Activated CD4-positive, alpha-beta T cell treated with anti-CD3 and anti-CD28 coated beads, Interleukin-2, amount 10 ng/mL, durations not matched to agents 24 days and 14 days (primary cell): ENCODE data around the gene ANKHD1. TPM values are rescaled to one million over a fixed set of nuclear protein-coding genes. Genes with fewer than 3 reads are reported as not detected.
A peak's percentile ranks its signal among the peaks of the same experiment; 100 is the strongest.
"Not testable (repeated sequence)": the region's sequence is repeated elsewhere in the genome, so short reads cannot be mapped to it uniquely, and the experiment has no call there.

ENCODE experiments used
- DNase-seq: peaks from one replicate; pipeline ENCODE4 v3.0.0; 2022
- H3K27ac Mint-ChIP-seq: one replicate; pipeline ENCODE4 v1.8.0; 2022; ENCODE audit warnings: mild to moderate bottlenecking, mixed read lengths
- H3K27me3 Mint-ChIP-seq: one replicate; pipeline ENCODE4 v1.8.0; 2022; ENCODE audit warnings: mixed read lengths
- H3K36me3 Mint-ChIP-seq: one replicate; pipeline ENCODE4 v1.8.0; 2022; ENCODE audit warnings: low read depth, mild to moderate bottlenecking, mixed read lengths
- H3K4me1 Mint-ChIP-seq: one replicate; pipeline ENCODE4 v1.8.0; 2021; ENCODE audit warnings: mixed read lengths
- H3K4me3 Mint-ChIP-seq: one replicate; pipeline ENCODE4 v1.8.0; 2022; ENCODE audit warnings: mild to moderate bottlenecking, moderate library complexity, mixed read lengths
- H3K9me3 Mint-ChIP-seq: one replicate; pipeline ENCODE4 v1.8.0; 2021; ENCODE audit warnings: mixed read lengths
- intact Hi-C: fragments of 100-400 bp; cut with micrococcal nuclease; formaldehyde crosslinking; loops from one replicate; pipeline ENCODE4 v1.15.1; 2023
- total RNA-seq: library from RNA; stranded (reverse); gene quantifications from 2 replicates; pipeline ENCODE4 v1.2.3, GENCODE V29; 2022

The ANKHD1 gene
- total RNA-seq, 1 donor from 2014 or later = 118 TPM

GRCh38 chr5:140420665-140421361 is 19.2 kb downstream of the ANKHD1 start:
- intact Hi-C loops = loop anchor here (2.0 to 5.0 kb wide), 2 partner anchors 20 to 111 kb away; partner anchors contain the start of gene ANKHD1
- H3K4me3 Mint-ChIP-seq = peak overlapping the region; percentile 22
- H3K27ac Mint-ChIP-seq = peak overlapping the region; percentile 69
- H3K4me1 Mint-ChIP-seq = peaks cover 30% of the 10 kb centered on the region
- no peaks in the 10 kb centered on the region for H3K9me3 Mint-ChIP-seq
- peaks cover 30% of the 10 kb centered on the region for H3K36me3 Mint-ChIP-seq
- no peaks in the 10 kb centered on the region for H3K27me3 Mint-ChIP-seq
- DNase-seq = no peak

- intact Hi-C loops = loop anchor here (2.0 to 5.0 kb wide), 2 partner anchors 21 to 111 kb away; partner anchors contain the start of gene ANKHD1
- not testable (repeated sequence) for DNase-seq, H3K27me3 Mint-ChIP-seq, H3K27ac Mint-ChIP-seq, H3K9me3 Mint-ChIP-seq, H3K4me3 Mint-ChIP-seq
- H3K36me3 Mint-ChIP-seq = peaks cover 24% of the 10 kb centered on the region
- peaks cover 27% of the 10 kb centered on the region for H3K4me1 Mint-ChIP-seq
Measured at GRCh38 chr5:140421375-140421774, 19.7 kb downstream of the ANKHD1 start.

DNA sequence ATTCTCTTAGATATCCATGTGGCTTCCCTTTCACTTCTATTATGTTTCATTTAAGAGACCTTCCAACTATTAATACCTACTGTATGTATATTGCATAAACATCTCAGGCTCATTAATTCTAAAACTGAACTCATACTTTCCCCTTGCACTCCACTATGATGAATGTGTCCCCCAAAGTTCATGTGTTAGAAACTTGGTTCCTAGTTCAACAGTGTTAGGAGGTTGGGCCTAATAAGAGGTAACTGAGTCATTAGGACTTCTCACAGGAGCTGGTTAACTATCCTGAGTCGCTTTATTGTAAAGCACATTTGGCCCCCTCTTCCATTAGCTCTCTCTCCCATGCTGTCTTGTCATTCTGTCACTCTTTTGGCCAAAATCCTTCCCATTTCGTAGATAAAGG is 22.0 kb downstream of the ANKHD1 start:
- H3K36me3 Mint-ChIP-seq = peaks cover 23% of the 10 kb centered on the region
- H3K27me3 Mint-ChIP-seq = no peaks in the 10 kb centered on the region
- no peak overlapping the region for H3K4me3 Mint-ChIP-seq
- H3K27ac Mint-ChIP-seq = no peak overlapping the region
- intact Hi-C loops = loop anchor here (5.0 kb wide), 1 partner anchor 109 kb away; no protein-coding TSS in a partner anchor
- DNase-seq = no peak
- peaks cover 26% of the 10 kb centered on the region for H3K4me1 Mint-ChIP-seq
- no peaks in the 10 kb centered on the region for H3K9me3 Mint-ChIP-seq

DNA sequence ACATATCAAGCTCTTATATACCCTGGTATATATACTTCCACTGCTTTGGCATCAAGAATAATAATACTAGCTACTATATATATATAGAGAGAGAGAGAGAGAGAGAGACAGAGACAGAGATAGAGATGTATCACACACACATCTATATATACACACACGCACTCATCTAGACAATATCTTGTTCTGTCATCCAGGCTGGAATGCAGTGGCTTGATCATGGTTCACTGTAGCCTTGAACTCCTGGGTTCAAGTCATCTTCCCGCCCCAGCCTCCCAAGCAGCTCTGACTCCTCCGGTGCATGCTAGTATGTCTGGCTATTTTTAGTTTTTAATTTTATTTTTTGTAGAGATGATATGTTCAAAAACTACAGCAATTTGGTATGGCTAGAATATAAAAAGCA is 22.5 kb downstream of the ANKHD1 start:
- Mint-ChIP-seq H3K27me3 (no peaks in the 10 kb centered on the region), H3K27ac (no peak overlapping the region), H3K4me1 (peaks cover 24% of the 10 kb centered on the region)

GRCh38 chr5:140427726-140428125 is 26.1 kb downstream of the ANKHD1 start:
- not testable (repeated sequence) for H3K27ac Mint-ChIP-seq, H3K9me3 Mint-ChIP-seq, H3K27me3 Mint-ChIP-seq

More for the DNA sequence above, 22.5 kb downstream of the ANKHD1 start:
- no peak for DNase-seq
- Mint-ChIP-seq H3K4me3 (no peak overlapping the region), H3K9me3 (no peaks in the 10 kb centered on the region), H3K36me3 (peaks cover 21% of the 10 kb centered on the region)
- intact Hi-C loops = loop anchor here (5.0 kb wide), 1 partner anchor 108 kb away; no protein-coding TSS in a partner anchor

GRCh38 chr5:140429724-140430123 is 28.1 kb downstream of the ANKHD1 start:
- Mint-ChIP-seq H3K27ac (no peak overlapping the region), H3K27me3 (no peaks in the 10 kb centered on the region), H3K36me3 (peaks cover 4% of the 10 kb centered on the region), H3K4me1 (peaks cover 5% of the 10 kb centered on the region), H3K4me3 (no peak overlapping the region), H3K9me3 (no peaks in the 10 kb centered on the region)
- no peak for DNase-seq
- intact Hi-C loops = no loop called here

More at GRCh38 chr5:140427726-140428125, 26.1 kb downstream of the ANKHD1 start:
- H3K4me3 Mint-ChIP-seq, intact Hi-C loops, H3K4me1 Mint-ChIP-seq, DNase-seq: not testable (repeated sequence)
- peaks cover 11% of the 10 kb centered on the region for H3K36me3 Mint-ChIP-seq

- no peaks in the 10 kb centered on the region for H3K9me3 Mint-ChIP-seq
- H3K36me3 Mint-ChIP-seq = peaks cover 9% of the 10 kb centered on the region
- peaks cover 5% of the 10 kb centered on the region for H3K4me1 Mint-ChIP-seq
- no peaks in the 10 kb centered on the region for H3K27me3 Mint-ChIP-seq
- no peak for DNase-seq
- H3K27ac Mint-ChIP-seq = no peak overlapping the region
- intact Hi-C loops = no loop called here
- H3K4me3 Mint-ChIP-seq = no peak overlapping the region
Measured at GRCh38 chr5:140432212-140432611, 30.6 kb downstream of the ANKHD1 start.

DNA sequence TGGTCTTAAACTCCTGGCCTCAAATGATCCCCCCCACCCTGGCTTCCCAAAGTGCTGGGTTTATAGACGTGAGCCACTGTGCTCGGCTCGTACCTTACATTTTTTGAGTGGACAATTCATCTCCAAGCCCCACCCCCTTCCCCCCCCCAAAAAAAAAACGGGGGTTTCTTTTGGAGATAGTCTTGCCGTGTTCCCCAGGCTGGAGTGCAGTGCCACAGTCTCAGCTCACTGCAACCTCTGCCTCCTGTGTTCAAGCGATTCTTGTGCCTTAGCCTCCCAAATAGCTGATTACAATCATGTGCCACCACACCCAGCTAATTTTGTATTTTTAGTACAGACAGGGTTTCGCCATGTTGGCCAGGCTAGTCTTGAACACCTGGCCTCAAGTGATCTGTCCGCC is 31.3 kb downstream of the ANKHD1 start:
- no peaks in the 10 kb centered on the region for H3K27me3 Mint-ChIP-seq
- H3K36me3 Mint-ChIP-seq = peaks cover 10% of the 10 kb centered on the region
- intact Hi-C loops = no loop called here
- DNase-seq = no peak
- no peak overlapping the region for H3K4me3 Mint-ChIP-seq
- H3K27ac Mint-ChIP-seq = no peak overlapping the region
- H3K9me3 Mint-ChIP-seq = no peaks in the 10 kb centered on the region
- H3K4me1 Mint-ChIP-seq = peaks cover 5% of the 10 kb centered on the region

DNA sequence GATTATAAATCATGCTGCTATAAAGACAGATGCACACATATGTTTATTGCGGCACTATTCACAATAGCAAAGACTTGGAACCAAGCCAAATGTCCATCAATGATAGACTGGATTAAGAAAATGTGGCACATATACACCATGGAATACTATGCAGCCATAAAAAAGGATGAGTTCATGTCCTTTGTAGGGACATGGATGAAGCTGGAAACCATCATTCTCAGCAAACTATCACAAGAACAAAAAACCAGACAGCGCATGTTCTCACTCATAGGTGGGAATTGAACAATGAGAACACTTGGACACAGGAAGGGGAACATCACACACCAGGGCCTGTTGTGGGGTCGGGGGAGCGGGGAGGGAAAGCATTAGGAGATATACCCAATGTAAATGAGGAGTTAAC is 55.7 kb downstream of the ANKHD1 start:
- Mint-ChIP-seq H3K36me3 (peaks cover 67% of the 10 kb centered on the region), H3K9me3 (peaks cover 11% of the 10 kb centered on the region)
- intact Hi-C loops, H3K4me1 Mint-ChIP-seq, DNase-seq, H3K4me3 Mint-ChIP-seq, H3K27me3 Mint-ChIP-seq, H3K27ac Mint-ChIP-seq: not testable (repeated sequence)

GRCh38 chr5:140466981-140467742 is 65.5 kb downstream of the ANKHD1 start:
- DNase-seq = no peak
- Mint-ChIP-seq H3K4me1 (no peaks in the 10 kb centered on the region), H3K36me3 (peaks cover 28% of the 10 kb centered on the region), H3K27ac (no peak overlapping the region), H3K4me3 (no peak overlapping the region), H3K9me3 (no peaks in the 10 kb centered on the region), H3K27me3 (no peaks in the 10 kb centered on the region)
- intact Hi-C loops = no loop called here

GRCh38 chr5:140468188-140468587 is 66.6 kb downstream of the ANKHD1 start:
- DNase-seq = no peak
- H3K4me3 Mint-ChIP-seq = no peak overlapping the region
- H3K9me3 Mint-ChIP-seq = no peaks in the 10 kb centered on the region
- intact Hi-C loops = no loop called here
- H3K4me1 Mint-ChIP-seq = no peaks in the 10 kb centered on the region
- no peaks in the 10 kb centered on the region for H3K27me3 Mint-ChIP-seq
- no peak overlapping the region for H3K27ac Mint-ChIP-seq
- H3K36me3 Mint-ChIP-seq = peaks cover 25% of the 10 kb centered on the region

- intact Hi-C loops = no loop called here
- Mint-ChIP-seq H3K4me1 (no peaks in the 10 kb centered on the region), H3K36me3 (peaks cover 30% of the 10 kb centered on the region), H3K27me3 (no peaks in the 10 kb centered on the region), H3K4me3 (no peak overlapping the region), H3K9me3 (no peaks in the 10 kb centered on the region), H3K27ac (no peak overlapping the region)
- DNase-seq = no peak
Measured at GRCh38 chr5:140469259-140469658, 67.6 kb downstream of the ANKHD1 start.

- Mint-ChIP-seq H3K4me3 (no peak overlapping the region), H3K9me3 (no peaks in the 10 kb centered on the region), H3K27me3 (no peaks in the 10 kb centered on the region), H3K36me3 (peaks cover 17% of the 10 kb centered on the region), H3K27ac (no peak overlapping the region), H3K4me1 (no peaks in the 10 kb centered on the region)
- intact Hi-C loops = no loop called here
- no peak for DNase-seq
Measured at GRCh38 chr5:140480310-140481014, 78.8 kb downstream of the ANKHD1 start.

- intact Hi-C loops = no loop called here
- Mint-ChIP-seq H3K4me3 (no peak overlapping the region), H3K36me3 (peaks cover 15% of the 10 kb centered on the region), H3K27me3 (no peaks in the 10 kb centered on the region), H3K9me3 (no peaks in the 10 kb centered on the region), H3K4me1 (no peaks in the 10 kb centered on the region), H3K27ac (no peak overlapping the region)
- no peak for DNase-seq
Measured at GRCh38 chr5:140481758-140482157, 80.1 kb downstream of the ANKHD1 start.
